ENCODE data around the gene SUFU. TPM values are rescaled to one million over a fixed set of nuclear protein-coding genes. Genes with fewer than 3 reads are reported as not detected.

SUFU gene
- total and polyA plus RNA-seq, 2 of the 4 experiments (the other 2 are of a cell fraction), result 2.2 to 11.0 TPM

DNA sequence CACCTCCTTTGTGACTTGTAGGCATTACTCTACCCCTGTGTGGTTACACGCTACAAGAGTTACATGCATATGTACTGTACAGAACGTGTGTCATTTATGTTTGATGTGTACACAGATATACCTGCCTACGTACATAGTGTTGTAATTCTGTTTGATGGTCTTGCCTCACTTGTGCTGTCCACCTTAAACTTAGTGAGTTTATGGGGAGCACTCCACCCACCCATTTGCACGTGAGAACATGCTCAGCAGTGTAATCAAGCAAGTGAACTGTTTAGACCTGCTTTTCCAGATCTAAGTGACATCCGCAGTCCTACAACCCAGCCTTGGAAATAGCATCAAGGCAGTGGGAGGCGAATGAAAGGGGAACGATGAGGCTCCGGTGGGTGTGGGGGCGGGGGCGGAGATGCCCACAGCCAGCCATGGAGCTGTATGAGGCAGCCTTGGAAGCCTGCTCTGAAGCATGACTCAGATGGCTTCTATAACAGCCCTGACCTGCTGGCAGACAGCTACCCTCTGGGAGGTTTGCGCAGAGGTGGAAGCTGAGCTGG is 52.1 kb downstream of the SUFU start (continued):
- peak; percentile 65; the same call in 1 of the 2 replicates for TF ChIP-seq FOS (IDR thresholded peaks at IDR 0.05; ENCODE audit: low read depth, low read length)

DNA sequence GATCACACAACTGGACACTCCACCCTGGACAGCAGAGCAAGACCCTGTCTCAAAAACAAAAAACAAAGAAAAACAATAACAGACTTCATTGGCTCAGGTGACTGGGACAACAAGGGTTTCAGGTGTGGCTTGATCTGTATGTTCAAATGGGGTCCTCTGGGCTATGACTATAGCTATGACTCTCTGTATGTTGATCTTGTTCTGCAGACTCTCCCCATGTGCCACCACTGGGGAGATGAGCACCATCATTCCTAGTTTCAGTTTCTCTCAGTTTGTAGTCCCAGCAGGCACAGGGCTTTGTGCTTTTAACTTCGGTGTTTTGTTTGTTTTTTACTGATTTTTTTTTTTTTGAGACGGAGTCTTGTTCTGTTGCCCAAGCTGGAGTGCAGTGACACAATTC is 53.8 kb downstream of the SUFU start:
- POLR2A ChIA-PET (ENCODE audit: unreplicated experiment), result no interaction called here
- Histone ChIP-seq H2BK120ac (ENCODE audit: low read depth, low read length) (no peak overlapping the region), H3K79me1 (ENCODE audit: low read depth in 1 of 2, low read length in 2 of 2) (peaks cover 25 to 52% of the 10 kb centered on the region in 2 experiments), H3K56ac (ENCODE audit: extremely low read depth, insufficient read depth, low read length) (no peak overlapping the region), H3K4me1 (ENCODE audit: control insufficient read depth, insufficient read depth, low read length) (peaks cover 5% of the 10 kb centered on the region), H3K36me3 (ENCODE audit: control insufficient read depth, insufficient read depth, low read length) (no peaks in the 10 kb centered on the region), H4K91ac (ENCODE audit: insufficient read depth, low read depth, low read length) (no peak overlapping the region), H3K4ac (ENCODE audit: low read depth, low read length) (no peak overlapping the region), H3K14ac (replicated peaks; ENCODE audit: low read depth, low read length) (no peak overlapping the region; the same call in 1 of the 2 replicates), H3K9me1 (ENCODE audit: insufficient read depth, low read length) (peaks cover 17% of the 10 kb centered on the region), H3K27me3 (ENCODE audit: control insufficient read depth, insufficient read depth, low read length) (no peaks in the 10 kb centered on the region), H3K4me3 (ENCODE audit: insufficient read depth, low read depth, low read length) (no peak overlapping the region), H3K9ac (ENCODE audit: low read depth, low read length) (no peak overlapping the region), H4K8ac (ENCODE audit: low read depth in 2 of 2, low read length in 2 of 2) (no peak overlapping the region), H2AK5ac (ENCODE audit: low read depth, low read length) (no peak overlapping the region), H3K23ac (ENCODE audit: low read depth, low read length) (no peak overlapping the region), H2BK5ac (ENCODE audit: low read depth, low read length, poor library complexity, severe bottlenecking) (no peak overlapping the region), H2BK15ac (ENCODE audit: low read depth, low read length) (no peak overlapping the region), H3K27ac (ENCODE audit: insufficient read depth, low read length) (no peak overlapping the region), H3K9me3 (ENCODE audit: control insufficient read depth, insufficient read depth, low read length) (no peaks in the 10 kb centered on the region), H3K4me2 (ENCODE audit: low read depth, low read length) (no peak overlapping the region), H2AK9ac (replicated peaks; ENCODE audit: low read depth, low read length, poor library complexity) (no peak overlapping the region), H3K18ac (ENCODE audit: low read depth, low read length) (no peak overlapping the region), H2AFZ (replicated peaks; ENCODE audit: low read length, poor library complexity) (no peak overlapping the region), H4K20me1 (ENCODE audit: insufficient read depth, low read length) (peaks cover 4% of the 10 kb centered on the region), H4K5ac (ENCODE audit: low read depth, low read length) (no peak overlapping the region), H2BK20ac (ENCODE audit: low read depth, low read length) (no peak overlapping the region)
- BruUV-seq (replicated peaks), result no TSS peak
- CTCF ChIA-PET, result interaction anchor here (0.5 kb wide), 1 partner anchor 42 kb away, joined by 4 read pairs; no protein-coding TSS in a partner anchor
- TF ChIP-seq MAZ (IDR thresholded peaks at IDR 0.05; ENCODE audit: borderline replicate concordance, low read depth, low read length) (no peak), RAD21 (IDR thresholded peaks at IDR 0.05; ENCODE audit: low read length) (no peak), POLR2A (IDR thresholded peaks at IDR 0.05; ENCODE audit: low read depth, low read length) (no peak), FOS (IDR thresholded peaks at IDR 0.05; ENCODE audit: low read depth, low read length) (no peak), CHD1 (IDR thresholded peaks at IDR 0.05; ENCODE audit: low read depth, low read length) (no peak)
- TF ChIP-seq, protein P1, sequence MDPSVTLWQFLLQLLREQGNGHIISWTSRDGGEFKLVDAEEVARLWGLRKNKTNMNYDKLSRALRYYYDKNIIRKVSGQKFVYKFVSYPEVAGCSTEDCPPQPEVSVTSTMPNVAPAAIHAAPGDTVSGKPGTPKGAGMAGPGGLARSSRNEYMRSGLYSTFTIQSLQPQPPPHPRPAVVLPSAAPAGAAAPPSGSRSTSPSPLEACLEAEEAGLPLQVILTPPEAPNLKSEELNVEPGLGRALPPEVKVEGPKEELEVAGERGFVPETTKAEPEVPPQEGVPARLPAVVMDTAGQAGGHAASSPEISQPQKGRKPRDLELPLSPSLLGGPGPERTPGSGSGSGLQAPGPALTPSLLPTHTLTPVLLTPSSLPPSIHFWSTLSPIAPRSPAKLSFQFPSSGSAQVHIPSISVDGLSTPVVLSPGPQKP (IDR thresholded peaks at IDR 0.05; ENCODE audit: borderline replicate concordance, low read depth, low read length), result no peak
- intact Hi-C loops (cut with micrococcal nuclease) (loop anchor here (5.0 kb wide), 1 partner anchor 40 kb away; no protein-coding TSS in a partner anchor), in situ Hi-C loops (cut with MboI; ENCODE audit: low sequenced_read_pairs) (no loop called here), dilution Hi-C loops (cut with HindIII; ENCODE audit: low sequenced_read_pairs, unreplicated experiment) (no loop called here)
- no CpG with 5 or more reads among the region's 2 CpGs for WGBS, 2 experiments (ENCODE audit: extremely low coverage in 2 of 2, insufficient read length in 1 of 2)
- DNase-seq (no peak), ATAC-seq (ENCODE audit: low read depth) (no peak)

Measured in IMR-90 (cell line).